Muscle layer of colon (tissue), 2 donors: ENCODE measurements around the gene CASQ1.

ENCODE experiments used
- H3K27ac ChIP-seq: one replicate; pipeline ENCODE4 v1.7.0; 2013; ENCODE audit warnings: low read depth, mild to moderate bottlenecking, low read length, moderate library complexity
- H3K27me3 ChIP-seq, 2 donors: one replicate each; pipeline ENCODE4 v1.7.0; 2013; ENCODE audit warnings: low read length in 2 of 2, mild to moderate bottlenecking in 2 of 2; ENCODE audit not compliant: insufficient read depth in 2 of 2, control insufficient read depth in 1 of 2
- H3K36me3 ChIP-seq: one replicate; pipeline ENCODE4 v1.7.0; 2013; ENCODE audit warnings: mild to moderate bottlenecking, low read length; ENCODE audit not compliant: insufficient read depth
- H3K4me1 ChIP-seq: one replicate; pipeline ENCODE4 v1.7.0; 2013; ENCODE audit warnings: mild to moderate bottlenecking, low read length; ENCODE audit not compliant: insufficient read depth
- H3K4me3 ChIP-seq, 2 donors: one replicate each; pipeline ENCODE4 v1.7.0; 2013; ENCODE audit warnings: low read length in 2 of 2, low read depth in 1 of 2, mild to moderate bottlenecking in 1 of 2, moderate library complexity in 1 of 2
- H3K9ac ChIP-seq: one replicate; pipeline ENCODE4 v1.7.0; 2013; ENCODE audit warnings: low read length
- H3K9me3 ChIP-seq: one replicate; pipeline ENCODE4 v1.7.0; 2013; ENCODE audit warnings: mild to moderate bottlenecking, low read length
- donor health status: abdominal sarcoma.
- donor health status: Adenocarcinoma of cecum.

CASQ1 gene

GRCh38 chr1:160168609-160169369 lies 21.6 kb upstream of the CASQ1 start:
- Histone ChIP-seq H3K36me3 (no peaks in the 10 kb centered on the region), H3K9me3 (no peaks in the 10 kb centered on the region), H3K4me1 (no peaks in the 10 kb centered on the region), H3K4me3 (no peak overlapping the region), H3K27me3 (no peaks in the 10 kb centered on the region), H3K27ac (no peak overlapping the region), H3K9ac (no peak overlapping the region)

- Histone ChIP-seq H3K9ac (no peak overlapping the region), H3K36me3 (no peaks in the 10 kb centered on the region), H3K4me1 (no peaks in the 10 kb centered on the region), H3K4me3 (no peak overlapping the region), H3K27me3 (no peaks in the 10 kb centered on the region), H3K27ac (no peak overlapping the region), H3K9me3 (no peaks in the 10 kb centered on the region)
These were observed 20.6 kb upstream of the CASQ1 start for GRCh38 chr1:160169553-160170399.

- no peaks in the 10 kb centered on the region for H3K4me1 ChIP-seq
- no peaks in the 10 kb centered on the region for H3K36me3 ChIP-seq
- H3K9ac ChIP-seq: no peak overlapping the region
- no peak overlapping the region for H3K27ac ChIP-seq
- no peak overlapping the region for H3K4me3 ChIP-seq
- H3K27me3 ChIP-seq: no peaks in the 10 kb centered on the region
- H3K9me3 ChIP-seq: no peaks in the 10 kb centered on the region
These were observed 19.0 kb upstream of the CASQ1 start for GRCh38 chr1:160171354-160171753.

- Histone ChIP-seq H3K9ac (no peak overlapping the region), H3K9me3 (no peaks in the 10 kb centered on the region), H3K4me1 (no peaks in the 10 kb centered on the region), H3K27me3 (no peaks in the 10 kb centered on the region), H3K27ac (no peak overlapping the region), H3K36me3 (no peaks in the 10 kb centered on the region), H3K4me3 (no peak overlapping the region)
These were observed 18.4 kb upstream of the CASQ1 start for GRCh38 chr1:160171980-160172379.

DNA sequence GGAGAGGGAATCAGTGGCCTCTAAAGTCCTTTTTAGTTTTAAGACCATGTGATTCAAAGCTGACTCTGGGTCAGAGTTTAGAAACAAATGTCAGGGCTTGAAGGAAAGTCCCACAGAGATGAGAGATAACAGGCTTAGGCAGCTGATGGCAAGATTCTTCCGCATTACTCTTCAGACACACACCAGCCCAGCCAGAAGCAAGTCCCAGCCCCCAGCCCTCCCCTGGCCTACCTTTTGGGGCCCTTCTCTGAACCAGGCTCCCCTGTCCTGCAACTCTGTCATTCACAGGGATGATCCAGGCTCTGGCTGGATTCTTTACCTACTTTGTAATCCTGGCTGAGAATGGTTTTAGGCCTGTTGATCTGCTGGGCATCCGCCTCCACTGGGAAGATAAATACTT lies 13.1 kb upstream of the CASQ1 start:
- no peak overlapping the region for H3K4me3 ChIP-seq
- no peaks in the 10 kb centered on the region for H3K4me1 ChIP-seq
- no peaks in the 10 kb centered on the region for H3K9me3 ChIP-seq
- H3K27ac ChIP-seq: no peak overlapping the region
- H3K27me3 ChIP-seq: no peaks in the 10 kb centered on the region
- H3K36me3 ChIP-seq: no peaks in the 10 kb centered on the region
- no peak overlapping the region for H3K9ac ChIP-seq

DNA sequence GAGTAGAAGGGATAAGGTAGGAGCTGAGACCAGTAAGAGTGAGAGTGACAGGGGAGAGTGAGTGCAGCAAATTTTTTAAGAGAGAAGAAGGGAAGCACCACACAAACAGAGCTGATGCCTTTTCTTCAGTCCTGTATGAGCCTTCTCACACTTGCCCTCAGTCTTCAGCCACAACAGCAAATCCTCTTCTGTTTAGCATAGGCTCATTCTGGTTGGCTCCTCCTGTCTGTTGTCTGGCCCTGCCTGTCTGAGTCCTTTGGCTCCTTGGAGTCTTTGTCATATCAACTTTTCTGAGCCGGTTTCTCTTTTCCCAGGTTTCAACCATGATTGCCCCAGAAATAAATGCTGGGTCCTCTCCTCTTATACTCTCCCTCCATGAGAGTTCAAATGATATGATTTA lies 12.7 kb upstream of the CASQ1 start:
- Histone ChIP-seq H3K9ac (no peak overlapping the region), H3K36me3 (no peaks in the 10 kb centered on the region), H3K27me3 (no peaks in the 10 kb centered on the region), H3K27ac (no peak overlapping the region), H3K4me1 (no peaks in the 10 kb centered on the region), H3K9me3 (no peaks in the 10 kb centered on the region), H3K4me3 (no peak overlapping the region)

GRCh38 chr1:160178731-160179130 lies 11.6 kb upstream of the CASQ1 start:
- no peaks in the 10 kb centered on the region for H3K27me3 ChIP-seq
- H3K4me1 ChIP-seq: no peaks in the 10 kb centered on the region

GRCh38 chr1:160179336-160179735 lies 11.0 kb upstream of the CASQ1 start:
- no peak overlapping the region for H3K4me3 ChIP-seq
- no peaks in the 10 kb centered on the region for H3K4me1 ChIP-seq
- H3K27ac ChIP-seq: no peak overlapping the region
- no peak overlapping the region for H3K9ac ChIP-seq
- H3K36me3 ChIP-seq: no peaks in the 10 kb centered on the region
- H3K9me3 ChIP-seq: no peaks in the 10 kb centered on the region
- H3K27me3 ChIP-seq: no peaks in the 10 kb centered on the region

More at GRCh38 chr1:160178731-160179130, 11.6 kb upstream of the CASQ1 start:
- Histone ChIP-seq H3K9me3 (no peaks in the 10 kb centered on the region), H3K9ac (no peak overlapping the region), H3K36me3 (no peaks in the 10 kb centered on the region), H3K27ac (no peak overlapping the region), H3K4me3 (no peak overlapping the region)

GRCh38 chr1:160186246-160186645 lies 4.1 kb upstream of the CASQ1 start:
- Histone ChIP-seq H3K9ac (no peak overlapping the region), H3K27me3 (no peaks in the 10 kb centered on the region), H3K27ac (no peak overlapping the region), H3K36me3 (no peaks in the 10 kb centered on the region), H3K4me1 (peaks cover 16% of the 10 kb centered on the region), H3K9me3 (no peaks in the 10 kb centered on the region), H3K4me3 (no peak overlapping the region)

DNA sequence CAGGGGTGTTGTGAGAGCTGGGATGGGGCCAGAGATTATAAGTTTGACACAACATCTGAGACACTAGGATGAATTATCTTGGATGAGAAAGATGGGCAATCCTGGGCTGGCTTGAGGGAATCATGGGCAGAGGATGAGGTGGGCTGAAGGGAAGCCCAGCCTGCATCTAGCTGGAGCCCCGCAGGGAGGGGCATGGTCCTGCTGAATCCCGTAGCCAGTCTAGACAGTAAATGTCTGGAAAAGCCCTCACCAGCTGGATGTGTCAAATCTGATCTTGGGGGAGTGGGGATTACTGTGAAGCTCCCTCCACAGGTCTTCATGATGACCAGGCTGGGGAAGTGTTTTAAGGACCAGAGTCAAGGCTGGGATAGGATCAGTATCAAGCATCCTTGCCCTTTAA lies 3.6 kb upstream of the CASQ1 start:
- Histone ChIP-seq H3K9me3 (no peaks in the 10 kb centered on the region), H3K4me3 (no peak overlapping the region), H3K4me1 (peaks cover 16% of the 10 kb centered on the region), H3K27me3 (no peaks in the 10 kb centered on the region), H3K9ac (no peak overlapping the region), H3K27ac (no peak overlapping the region), H3K36me3 (no peaks in the 10 kb centered on the region)

DNA sequence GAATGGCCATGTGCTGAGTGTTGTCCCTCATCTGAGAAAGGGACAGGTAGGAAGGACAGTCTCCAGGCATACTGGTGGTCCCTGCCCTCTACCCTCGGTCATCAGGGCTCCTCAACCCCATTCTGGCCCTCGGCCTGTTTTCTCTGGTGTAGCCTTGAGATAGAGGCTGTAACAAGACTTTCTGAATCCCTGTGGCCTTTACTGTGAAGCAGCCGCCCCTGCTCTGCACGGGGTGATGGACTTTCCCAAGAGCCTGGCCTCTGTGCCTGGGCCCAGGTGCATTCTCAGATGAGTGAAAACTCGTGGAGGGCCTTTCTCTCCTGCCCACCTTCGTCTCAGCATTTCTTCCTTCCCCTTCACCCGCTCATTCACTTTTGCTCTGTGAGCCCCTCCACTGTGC lies 3.0 kb upstream of the CASQ1 start:
- no peak overlapping the region for H3K27ac ChIP-seq
- no peaks in the 10 kb centered on the region for H3K9me3 ChIP-seq
- H3K9ac ChIP-seq: no peak overlapping the region
- no peaks in the 10 kb centered on the region for H3K36me3 ChIP-seq
- no peaks in the 10 kb centered on the region for H3K27me3 ChIP-seq
- no peak overlapping the region for H3K4me3 ChIP-seq
- H3K4me1 ChIP-seq: peaks cover 17% of the 10 kb centered on the region
